ENCODE results near the gene CD1B.
"Not testable (repeated sequence)": the region's sequence is repeated elsewhere in the genome, so short reads cannot be mapped to it uniquely, and the experiment has no call there.

The CD1B gene

DNA sequence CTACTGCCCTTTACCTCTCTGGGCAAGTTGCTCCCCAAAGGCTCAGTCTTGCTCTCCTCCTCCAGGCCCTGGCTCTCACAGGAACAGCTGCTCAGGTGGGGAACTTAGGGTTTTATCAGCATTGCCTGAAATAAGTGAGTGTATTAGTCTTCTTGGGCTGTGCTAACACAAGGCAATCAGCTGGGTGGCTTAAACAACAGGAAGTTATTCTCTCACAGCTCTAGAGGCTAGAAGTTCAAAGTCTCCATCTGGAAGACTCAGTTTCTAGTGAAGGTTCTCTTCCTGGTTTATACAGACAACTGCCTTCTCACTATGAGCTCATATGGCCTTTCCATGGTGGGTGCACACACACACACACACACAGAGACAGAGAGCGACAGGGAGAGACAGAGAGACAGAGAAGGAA lies 44.4 kb downstream of the CD1B start:
- Mint-ChIP-seq H3K36me3 (peaks cover 5% of the 10 kb centered on the region), H3K4me3 (peak overlapping the region; percentile 35), H3K4me1 (peaks cover 47% of the 10 kb centered on the region), H3K27ac (peak overlapping the region; percentile 72), H3K27me3 (no peaks in the 10 kb centered on the region), H3K9me3 (no peaks in the 10 kb centered on the region)
- peak; percentile 55 for ATAC-seq

DNA sequence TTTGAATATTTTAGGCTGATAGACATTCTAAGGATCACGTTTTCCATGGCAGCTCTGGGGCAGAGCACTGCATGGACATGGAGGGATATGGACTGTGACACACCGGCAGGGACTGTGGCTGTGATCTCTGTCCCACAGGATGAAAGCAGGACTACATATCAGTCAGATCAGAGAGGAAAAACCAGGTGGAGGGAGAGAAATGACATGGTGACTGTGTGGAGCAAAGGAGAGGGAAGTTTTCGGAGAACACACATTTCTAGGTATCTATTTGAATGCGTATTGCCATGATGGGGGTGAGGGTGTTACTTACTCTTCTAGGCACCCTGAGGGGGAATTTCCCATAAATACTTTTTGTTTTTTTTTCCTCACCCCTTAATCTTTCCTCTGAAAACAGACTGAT lies 44.8 kb downstream of the CD1B start:
- Mint-ChIP-seq H3K9me3 (peaks cover 4% of the 10 kb centered on the region), H3K27me3 (no peaks in the 10 kb centered on the region), H3K27ac (peak overlapping the region; percentile 72), H3K4me3 (peak overlapping the region; percentile 52), H3K36me3 (peaks cover 10% of the 10 kb centered on the region), H3K4me1 (peaks cover 51% of the 10 kb centered on the region)
- ATAC-seq = peak; percentile 52

DNA sequence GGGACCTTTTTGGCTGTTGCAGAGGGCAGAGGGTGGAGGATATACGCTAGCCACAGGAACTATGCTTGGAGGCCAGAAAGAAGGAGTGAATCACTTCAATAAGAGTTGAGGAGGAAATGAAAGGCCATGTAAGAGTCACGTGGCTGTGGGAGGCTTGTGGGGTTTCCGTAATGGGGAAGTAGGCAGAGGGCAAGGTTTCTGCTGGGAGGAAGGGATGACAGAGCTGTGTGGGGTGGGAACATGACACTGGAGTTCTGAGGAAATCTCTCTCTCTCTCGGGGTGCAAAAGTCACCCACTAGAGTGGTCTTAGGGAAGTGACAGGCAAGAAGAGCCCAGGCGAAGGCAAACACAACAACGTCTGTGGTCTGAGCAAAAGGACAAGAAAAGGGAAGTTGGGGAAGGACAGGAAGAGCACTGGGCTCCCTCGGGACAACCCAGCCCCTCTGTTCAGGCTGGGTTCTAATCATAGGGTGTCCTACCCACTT lies 45.5 kb downstream of the CD1B start:
- Mint-ChIP-seq H3K9me3 (peaks cover 7% of the 10 kb centered on the region), H3K36me3 (peaks cover 16% of the 10 kb centered on the region), H3K27me3 (no peaks in the 10 kb centered on the region), H3K27ac (peak overlapping the region; percentile 72), H3K4me1 (peaks cover 52% of the 10 kb centered on the region), H3K4me3 (peak overlapping the region; percentile 61)
- peak; percentile 88 for ATAC-seq

DNA sequence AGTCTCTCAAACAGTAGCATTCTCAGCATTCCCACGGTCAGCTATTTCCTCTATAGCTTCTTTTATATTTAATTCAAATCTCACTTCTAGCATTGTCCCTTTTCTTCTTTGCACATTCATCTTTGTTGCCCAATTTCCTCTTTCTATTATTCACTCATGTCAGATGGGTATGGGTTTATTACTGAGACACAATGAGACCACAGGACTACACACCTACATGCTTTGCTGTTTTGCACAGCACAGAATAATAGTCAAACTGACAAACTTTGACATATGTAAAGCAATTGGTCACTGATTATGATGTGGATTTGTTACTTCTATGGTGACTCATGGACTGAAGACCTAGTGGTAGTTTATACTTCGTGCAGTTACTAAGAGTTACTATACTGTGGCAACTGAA lies 47.4 kb downstream of the CD1B start:
- Mint-ChIP-seq H3K27me3 (no peaks in the 10 kb centered on the region), H3K9me3 (peaks cover 7% of the 10 kb centered on the region), H3K36me3 (peaks cover 16% of the 10 kb centered on the region), H3K4me3 (peak overlapping the region; percentile 2), H3K4me1 (peaks cover 52% of the 10 kb centered on the region), H3K27ac (peak overlapping the region; percentile 63)
- ATAC-seq = peak; percentile 47

DNA sequence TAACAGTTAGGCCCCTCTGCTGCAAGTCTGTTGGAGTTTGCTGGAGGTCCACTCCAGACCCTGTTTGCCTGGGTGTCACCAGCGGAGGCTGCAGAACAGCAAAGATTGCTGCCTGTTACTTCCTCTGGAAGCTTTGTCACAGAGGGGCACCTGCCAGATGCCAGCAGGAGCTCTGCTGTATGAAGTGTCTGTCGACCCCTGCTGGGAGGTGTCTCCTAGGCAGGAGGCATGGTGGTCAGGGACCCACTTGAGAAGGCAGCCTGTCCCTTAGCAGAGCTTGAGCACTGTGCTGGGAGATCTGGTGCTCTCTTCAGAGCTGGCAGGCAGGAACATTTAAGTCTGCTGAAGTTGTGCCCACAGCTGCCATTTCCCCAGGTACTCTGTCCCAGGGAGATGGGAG lies 48.9 kb downstream of the CD1B start:
- Mint-ChIP-seq H3K27ac (peak overlapping the region; percentile 22), H3K36me3 (peaks cover 16% of the 10 kb centered on the region), H3K4me1 (peaks cover 46% of the 10 kb centered on the region)
- ATAC-seq, H3K9me3 Mint-ChIP-seq, H3K27me3 Mint-ChIP-seq, H3K4me3 Mint-ChIP-seq: not testable (repeated sequence)

Data from stimulated activated memory B cell treated with anti-CD40 and anti-IgM and Interleukin-4, amounts not matched to agents 10 μg/mL and 1 μg/mL and 100 μg/mL, for 72 hours (primary cell).